CD4-positive, alpha-beta T cell treated with Interleukin-15 for 1 hour (primary cell): ENCODE measurements around the gene CAMSAP1.

Experiments used
- DNase-seq: peaks from one replicate; pipeline ENCODE4 v3.0.0-alpha.2; 2020

CAMSAP1 gene

DNA sequence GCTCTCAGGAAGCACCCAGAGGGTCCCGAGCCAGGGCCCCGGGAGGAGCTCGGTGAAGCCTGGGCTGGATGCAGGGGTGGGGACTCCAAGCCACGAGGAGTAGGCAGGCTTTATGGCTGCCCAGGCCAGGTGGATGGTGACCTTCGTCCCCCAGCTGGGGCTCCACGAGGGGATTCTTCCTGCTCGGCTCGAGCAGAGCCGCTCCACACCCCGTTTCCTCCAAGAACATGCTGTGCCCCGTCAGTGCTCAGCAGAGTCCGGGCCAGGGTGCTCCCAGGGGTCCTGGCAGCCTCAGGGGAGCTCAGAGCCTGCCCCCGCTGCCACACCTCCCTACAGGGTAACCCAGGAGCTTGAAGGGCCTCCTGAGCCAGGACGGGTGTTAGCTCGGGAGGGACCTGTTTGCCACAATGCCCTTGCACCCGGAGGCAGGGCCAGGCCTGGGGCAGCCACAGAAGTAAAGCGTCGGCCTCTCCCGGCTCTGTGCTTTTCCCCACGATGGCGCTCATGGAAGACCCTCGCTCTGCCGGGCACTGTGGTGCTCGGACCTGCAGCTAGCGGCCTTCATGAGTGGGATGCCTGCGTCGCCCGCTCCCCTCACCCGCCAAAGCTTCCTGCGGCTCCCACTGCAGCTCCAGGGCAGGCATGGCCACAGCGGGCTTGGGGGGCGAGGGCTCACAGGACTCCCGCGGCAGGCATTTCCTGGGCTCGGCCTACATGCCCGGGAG lies 118.6 kb downstream of the CAMSAP1 start:
- DNase-seq, result no peak

DNA sequence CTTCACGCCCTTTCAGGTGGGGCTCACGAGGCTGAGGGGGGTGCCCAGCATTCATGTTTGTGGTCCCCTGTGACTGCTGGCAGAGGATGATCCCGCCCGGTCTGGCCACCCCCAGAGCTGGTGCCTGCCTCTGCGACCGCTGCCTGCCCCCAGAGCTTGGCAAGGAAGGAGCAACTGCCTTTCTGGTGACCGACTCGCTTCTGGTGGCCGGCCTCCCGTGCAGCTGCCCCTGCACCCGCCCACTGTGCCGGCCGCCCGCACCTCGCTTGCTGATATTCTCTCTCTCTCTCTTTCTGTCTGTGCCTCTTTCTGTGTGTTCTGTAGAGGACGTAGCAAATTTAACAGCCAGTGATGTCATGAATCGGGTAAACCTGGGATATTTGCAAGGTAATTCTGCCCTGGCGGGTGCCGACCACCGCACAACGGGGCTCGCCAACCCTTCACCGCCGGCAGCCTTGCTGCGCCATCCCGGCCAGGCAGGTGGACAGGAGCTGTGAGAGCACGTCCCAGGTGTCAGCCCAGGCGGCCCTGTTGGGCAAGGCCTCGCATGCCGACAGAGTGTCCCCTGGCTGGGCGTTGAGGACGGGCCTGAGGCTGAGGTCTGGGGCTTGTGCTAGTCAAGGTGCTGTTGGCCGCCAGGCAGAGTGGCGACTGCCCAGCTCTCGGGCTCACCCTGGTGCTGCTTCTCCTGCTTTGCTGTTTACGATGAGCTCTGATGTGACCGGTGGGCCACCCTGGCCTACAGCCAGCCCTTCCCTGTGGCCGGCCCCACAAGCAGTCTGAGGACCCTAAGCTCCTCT lies 119.4 kb downstream of the CAMSAP1 start:
- no peak for DNase-seq

DNA sequence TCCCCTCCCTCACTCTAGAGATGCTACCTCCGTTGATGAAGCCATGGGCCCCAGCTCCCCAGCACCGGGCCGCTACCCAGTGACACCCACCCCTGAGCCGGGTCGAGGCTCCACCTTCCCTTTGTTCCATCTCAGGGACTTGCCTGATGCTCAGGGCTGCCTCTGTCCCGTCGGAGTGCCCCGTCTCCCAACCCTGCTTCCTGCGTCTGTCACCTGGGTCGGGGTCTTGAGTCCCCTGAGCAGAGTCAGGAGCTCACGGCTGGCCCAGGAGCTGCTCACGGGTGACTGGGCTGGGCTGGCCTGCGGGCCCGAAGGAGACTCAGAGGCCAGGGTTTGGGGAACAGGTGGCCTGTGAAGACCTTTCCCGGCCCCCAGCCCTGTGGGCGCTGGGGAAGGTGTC lies 120.0 kb downstream of the CAMSAP1 start:
- no peak for DNase-seq

DNA sequence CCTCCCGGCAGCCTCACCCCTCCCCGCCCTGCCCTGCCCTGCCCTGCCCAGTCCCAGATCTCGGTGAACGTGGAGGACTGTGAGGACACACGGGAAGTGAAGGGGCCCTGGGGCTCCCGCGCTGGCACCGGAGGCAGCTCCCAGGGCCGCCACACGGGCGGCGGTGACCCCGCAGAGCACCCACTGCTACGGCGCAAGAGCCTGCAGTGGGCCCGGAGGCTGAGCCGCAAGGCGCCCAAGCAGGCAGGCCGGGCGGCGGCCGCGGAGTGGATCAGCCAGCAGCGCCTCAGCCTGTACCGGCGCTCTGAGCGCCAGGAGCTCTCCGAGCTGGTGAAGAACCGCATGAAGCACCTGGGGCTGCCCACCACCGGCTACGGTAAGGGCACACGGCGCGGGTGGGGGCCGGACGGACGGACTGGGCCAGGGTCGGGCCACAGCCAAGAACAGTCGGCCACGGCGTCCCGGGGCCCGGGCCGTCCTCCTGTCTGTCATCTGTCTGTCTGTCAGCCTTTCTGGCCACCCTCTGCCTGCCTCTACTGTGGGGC lies 121.1 kb downstream of the CAMSAP1 start:
- no peak for DNase-seq

DNA sequence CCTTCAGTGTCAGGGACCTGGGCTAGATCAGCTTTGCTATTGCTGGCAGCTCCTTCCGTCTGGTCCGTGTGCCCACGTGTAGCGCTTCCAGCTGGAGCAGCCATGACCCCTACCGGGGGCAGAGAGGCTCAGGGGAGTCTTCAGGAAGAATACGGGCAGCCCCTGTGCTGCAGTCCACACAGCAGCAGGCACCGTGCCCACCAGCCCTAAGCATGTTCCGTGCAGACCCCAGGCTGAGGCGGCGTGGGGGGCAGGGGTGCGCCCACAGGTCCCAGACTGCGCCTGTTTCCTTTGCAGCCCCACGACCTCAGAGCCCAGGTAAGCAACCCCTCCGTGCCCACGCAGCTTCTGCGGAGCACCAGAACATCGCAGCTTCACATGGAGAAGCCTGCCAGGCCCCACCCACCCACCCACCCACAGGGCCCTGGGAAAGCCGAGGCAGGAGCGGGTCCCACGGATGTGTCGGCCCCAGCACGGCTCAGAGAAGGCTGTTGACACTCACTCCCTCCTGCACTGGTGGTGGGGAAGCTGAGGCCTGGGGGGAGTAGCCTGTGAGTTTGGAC lies 122.3 kb downstream of the CAMSAP1 start:
- no peak for DNase-seq

DNA sequence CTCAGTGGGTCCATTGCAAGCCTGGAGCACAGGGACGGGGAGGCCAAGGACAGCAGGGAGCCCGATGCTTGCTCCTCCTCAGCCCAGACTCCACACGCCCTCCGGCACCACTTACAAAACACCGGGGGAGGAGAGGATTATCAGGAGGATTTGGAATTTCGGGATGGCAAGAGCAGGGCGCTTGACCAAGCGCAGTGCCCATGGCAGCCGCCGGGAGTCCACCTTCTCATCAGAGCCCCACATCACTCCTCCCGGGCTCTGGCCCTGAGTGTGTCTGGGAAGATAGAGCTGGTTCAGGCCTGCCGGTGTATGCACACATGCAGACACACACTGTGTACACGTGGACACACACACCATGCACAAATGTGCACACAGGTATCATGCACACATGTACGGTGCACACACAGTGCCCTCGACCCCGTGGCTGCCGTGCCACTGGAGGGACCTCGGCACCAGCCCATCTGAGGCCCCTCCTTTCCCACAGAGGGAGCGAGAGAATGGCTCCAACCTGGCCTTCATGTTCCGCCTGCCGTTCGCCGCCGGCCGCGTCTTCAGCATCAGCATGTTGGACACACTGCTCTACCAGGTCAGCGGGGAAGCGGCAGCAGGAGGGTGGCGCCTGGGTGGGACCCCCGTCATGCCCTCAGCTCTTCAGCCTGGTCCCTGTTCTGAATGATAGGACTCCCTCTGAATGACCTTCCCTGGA lies 123.7 kb downstream of the CAMSAP1 start:
- no peak for DNase-seq

DNA sequence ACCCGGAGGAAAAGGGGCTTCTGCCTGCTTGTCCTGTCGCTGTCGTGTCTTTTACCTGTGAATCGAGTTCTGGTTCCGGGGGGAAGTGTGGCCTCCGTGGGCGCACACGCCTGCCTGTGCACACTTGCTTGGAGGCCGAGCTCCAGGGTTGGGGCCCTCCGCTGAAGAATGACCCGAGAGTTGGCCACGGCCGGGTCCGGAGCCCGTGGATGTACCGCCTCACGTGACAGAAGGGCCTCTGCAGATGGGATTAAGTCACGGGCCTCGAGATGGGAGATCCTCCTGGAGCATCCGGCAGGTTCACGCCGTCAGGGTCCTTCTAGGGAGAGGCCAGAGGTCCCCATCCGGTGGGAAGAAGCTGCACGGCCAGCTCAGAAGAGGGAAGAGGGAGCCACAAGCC lies 124.4 kb downstream of the CAMSAP1 start:
- DNase-seq, result no peak

DNA sequence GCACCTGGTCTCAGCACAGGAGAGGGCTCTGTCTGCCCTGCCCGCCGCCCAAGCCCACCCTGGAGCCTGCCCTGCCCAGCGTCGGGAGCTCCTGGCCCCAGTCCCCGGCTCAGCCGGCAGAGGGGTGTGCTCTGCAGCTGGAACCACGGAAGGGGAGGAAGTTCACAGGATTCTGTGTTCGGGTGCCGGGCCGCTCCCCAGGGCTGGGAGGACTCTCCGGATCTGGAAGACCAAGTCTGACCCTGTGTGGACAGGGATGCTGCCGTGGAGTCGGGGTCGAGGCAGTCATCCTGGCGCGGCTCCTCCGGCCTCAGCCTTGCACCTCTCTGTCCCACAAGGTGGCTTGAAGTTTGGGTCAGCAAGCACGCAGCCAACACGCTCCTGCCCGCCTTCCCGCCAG lies 126.7 kb downstream of the CAMSAP1 start:
- DNase-seq, result no peak

DNA sequence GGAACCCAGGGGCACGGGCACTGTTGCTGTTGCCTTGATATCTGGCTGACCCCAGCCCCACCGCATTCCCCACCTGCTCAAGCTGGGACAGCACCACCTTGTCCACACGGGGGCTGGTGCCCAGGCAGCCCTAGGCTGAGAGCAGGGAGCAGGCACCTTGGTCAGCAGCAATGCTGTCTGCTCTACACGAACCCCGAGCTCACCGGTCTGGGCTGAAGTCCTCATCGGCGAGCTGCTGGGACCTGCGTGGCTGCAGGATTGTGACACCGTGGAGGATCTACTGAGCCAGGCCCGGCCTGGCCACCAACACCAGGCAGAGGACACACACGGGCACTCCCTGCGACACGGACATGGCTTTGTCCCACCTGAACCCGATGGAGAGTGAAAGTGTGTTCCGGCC lies 127.3 kb downstream of the CAMSAP1 start:
- no peak for DNase-seq

DNA sequence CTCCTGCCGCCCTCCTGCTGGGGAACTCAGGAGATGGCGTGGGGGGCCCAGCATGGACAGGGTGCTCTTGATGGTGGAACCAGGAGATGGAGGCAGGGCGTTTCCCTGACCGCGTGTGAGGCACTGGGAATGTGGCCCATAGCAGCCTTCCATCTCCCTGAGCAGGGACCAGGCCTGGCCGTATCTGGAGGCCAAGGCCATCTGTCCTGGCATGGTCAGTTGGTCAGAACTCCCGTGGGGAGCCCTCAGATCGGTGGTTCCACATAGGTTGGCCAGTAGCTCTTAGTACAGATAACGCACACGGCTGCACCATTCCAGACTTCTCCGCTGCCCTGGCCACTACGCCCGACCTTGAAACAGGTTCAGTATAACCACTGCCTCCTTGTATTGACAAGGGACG lies 127.8 kb downstream of the CAMSAP1 start:
- DNase-seq, result no peak

DNA sequence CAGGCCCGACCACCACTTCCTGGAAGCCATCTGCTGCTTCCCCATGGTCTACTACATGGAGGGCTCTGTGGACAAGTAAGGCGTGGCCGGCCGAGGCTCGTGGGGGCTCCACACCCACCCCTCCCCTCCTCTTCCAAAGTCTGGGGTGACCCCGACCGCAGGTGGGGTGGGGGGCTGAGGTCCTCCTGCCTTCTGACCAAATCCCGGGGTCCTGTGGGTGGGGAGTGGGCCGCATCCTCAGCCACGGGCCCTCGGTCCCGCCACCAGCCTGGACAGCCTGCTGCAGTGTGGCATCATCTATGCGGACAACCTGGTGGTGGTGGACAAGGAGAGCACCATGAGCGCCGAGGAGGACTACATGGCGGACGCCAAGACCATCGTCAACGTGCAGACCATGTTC lies 128.9 kb downstream of the CAMSAP1 start:
- no peak for DNase-seq

DNA sequence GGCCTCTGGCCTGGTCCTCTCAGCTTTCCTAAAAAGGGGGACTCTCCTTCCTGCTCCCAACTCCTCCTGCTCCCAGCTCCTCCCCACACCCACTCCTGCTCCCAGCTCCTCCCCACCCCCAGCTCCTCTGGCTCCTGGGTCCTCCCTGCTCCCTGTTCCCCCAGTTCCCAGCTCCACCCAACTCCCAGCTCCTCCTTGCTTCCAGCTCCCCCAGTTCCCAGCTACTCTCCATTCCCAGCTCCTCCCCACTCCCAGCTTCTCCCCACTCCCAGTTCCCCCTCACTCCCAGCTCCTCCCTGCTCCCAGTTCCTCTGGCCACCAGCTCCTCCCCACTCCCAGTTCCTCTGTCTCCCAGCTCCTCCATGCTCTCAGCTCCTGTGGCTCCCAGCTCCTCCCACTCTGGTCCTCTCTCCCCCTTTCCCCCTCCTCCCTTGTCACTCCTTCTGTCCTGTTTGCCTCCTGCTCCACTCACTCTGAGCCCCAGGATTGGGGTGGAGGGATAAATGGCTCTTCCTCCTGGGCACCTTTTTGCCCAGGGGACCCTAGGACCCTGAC lies 129.6 kb downstream of the CAMSAP1 start:
- DNase-seq, result no peak

DNA sequence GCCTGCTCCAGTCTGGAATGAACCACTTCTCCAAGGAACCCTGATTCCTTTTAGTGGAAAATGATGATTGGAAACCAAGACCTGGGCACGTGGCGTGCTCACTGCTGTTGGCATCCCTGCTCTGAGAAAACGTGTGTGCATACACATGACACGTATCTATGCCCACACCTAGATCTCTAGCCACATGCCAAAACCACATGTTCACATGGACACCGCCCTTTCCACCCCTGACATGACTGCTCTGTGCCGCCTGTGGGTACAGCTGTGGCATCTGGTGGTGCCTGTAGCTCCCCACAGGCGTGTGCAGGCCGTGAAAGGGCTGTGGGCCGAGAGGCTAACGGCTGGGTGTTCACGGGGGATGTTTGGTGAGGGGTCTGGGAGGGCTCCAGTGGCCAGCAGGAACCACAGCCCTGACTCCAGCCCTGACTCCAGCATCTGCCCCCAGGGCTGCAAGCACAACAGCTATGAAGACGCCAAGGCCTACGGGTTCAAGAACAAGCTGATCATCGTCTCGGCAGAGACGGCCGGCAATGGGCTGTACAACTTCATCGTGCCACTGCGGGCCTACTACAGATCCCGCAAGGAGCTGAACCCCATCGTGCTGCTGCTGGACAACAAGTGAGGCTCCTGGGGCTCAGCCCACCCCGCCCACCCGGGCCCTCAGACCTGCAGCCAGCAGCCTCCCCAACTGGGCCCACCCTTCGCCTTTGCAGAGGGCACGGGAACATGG lies 130.3 kb downstream of the CAMSAP1 start:
- DNase-seq, result no peak

DNA sequence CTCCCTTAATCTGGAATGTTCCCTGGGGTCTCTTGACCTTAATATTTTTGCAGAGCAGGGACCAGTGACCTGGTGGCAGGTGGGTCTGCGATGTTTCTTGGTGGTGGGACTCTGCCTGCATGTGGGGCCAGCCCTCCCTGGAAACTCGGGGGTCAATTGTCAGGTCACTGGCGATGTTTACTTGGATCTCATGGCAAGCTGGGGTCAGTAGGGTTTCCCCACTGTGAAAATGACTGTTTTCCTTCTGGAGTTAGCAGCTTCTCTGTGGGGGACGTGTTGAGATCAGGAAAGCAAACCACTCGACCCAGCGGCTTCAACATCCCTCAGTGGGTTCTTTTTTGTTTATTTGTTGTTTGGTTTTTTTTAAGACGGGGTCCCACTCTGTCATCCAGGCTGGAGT lies 131.4 kb downstream of the CAMSAP1 start:
- no peak for DNase-seq

DNA sequence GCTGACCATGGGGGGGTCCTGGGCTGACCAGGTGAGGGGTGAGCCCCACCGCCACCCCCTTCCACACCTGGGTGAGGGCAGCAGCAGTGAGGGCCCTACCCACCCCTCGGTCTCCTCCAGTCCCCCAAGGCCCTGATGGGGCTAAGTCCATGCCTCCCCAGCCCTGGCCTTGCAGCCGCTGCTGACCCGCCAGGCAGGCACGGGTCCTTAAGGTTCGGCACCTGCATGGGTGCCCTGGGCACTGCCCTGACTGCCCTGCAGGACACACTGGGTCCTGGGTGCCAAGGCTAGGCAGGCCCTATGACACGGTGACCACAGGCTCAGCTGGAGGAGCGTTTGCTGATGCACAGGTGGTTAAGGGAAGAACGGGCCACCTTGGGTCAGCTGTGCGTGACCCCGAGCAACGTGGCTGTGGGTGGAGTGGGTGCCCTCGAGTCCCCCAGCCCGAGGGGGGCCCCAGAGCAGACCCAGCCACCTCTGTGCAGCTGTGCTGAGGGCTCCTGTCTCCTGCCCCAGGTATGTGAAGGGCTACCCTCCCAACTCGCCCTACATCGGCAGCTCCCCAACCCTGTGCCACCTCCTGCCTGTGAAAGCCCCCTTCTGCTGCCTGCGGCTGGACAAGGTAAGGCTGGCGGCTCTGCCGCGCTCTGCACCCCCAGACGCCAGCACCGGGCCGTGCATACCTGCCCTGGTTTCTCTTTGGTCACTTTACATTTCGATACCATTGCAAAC lies 132.4 kb downstream of the CAMSAP1 start:
- no peak for DNase-seq

DNA sequence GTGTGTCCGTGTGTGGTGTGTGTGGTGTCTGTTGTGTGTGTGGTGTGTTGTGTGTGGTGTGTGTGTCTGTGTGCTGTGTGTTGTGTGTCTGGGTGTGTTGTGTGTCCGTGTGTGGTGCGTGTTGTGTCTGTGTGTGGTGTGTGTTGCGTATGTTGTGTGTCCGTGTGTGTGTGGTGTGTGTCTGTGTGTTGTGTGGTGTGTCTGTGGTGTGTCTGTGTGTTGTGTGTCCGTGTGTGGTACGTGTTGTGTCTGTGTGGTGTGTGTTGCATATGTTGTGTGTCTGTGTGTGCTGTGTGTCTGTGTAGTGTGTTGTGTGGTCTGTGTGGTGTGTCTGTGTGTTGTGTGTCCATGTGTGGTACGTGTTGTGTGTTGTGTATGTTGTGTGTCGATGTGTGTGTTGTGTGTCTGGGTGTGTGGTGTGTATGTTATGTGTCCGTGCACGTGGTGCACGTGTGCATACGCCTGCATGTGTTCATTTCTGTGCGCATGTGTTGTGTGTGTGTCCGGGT lies 133.1 kb downstream of the CAMSAP1 start:
- no peak for DNase-seq

DNA sequence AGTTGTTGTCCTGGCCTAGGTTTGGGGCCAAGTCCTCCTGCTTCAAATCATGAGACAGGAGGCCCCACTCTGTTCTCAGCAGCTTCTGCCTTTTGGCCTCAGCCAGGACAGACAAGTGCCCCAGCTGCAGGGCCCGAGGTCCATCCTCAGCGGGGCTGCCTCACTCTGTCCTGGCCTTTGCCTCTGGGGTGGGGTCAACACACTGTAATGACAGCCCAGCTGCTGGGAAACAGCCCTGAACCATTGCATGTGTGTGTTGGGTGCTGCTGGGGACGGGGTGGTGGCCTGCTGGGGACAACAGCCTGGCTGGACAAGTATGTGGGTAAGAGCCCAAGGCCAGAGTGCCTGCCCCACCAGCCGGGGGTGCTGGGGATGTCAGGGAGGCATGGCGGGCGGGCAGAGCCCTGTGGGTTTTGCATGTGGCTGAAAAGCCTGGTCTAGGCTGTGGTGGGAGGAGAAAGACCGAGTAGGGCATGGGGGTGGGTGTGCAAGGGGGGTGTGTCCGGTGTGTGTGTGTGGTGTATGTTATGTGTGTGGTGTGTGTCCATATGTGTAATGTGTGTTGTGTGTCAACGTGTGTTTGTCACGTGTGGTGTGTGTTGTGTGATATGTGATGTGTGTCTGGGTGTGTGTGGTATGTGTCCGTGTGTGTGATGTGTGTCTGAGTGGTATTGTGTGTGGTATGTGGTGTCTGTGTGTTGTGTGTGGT lies 133.7 kb downstream of the CAMSAP1 start:
- DNase-seq, result no peak

DNA sequence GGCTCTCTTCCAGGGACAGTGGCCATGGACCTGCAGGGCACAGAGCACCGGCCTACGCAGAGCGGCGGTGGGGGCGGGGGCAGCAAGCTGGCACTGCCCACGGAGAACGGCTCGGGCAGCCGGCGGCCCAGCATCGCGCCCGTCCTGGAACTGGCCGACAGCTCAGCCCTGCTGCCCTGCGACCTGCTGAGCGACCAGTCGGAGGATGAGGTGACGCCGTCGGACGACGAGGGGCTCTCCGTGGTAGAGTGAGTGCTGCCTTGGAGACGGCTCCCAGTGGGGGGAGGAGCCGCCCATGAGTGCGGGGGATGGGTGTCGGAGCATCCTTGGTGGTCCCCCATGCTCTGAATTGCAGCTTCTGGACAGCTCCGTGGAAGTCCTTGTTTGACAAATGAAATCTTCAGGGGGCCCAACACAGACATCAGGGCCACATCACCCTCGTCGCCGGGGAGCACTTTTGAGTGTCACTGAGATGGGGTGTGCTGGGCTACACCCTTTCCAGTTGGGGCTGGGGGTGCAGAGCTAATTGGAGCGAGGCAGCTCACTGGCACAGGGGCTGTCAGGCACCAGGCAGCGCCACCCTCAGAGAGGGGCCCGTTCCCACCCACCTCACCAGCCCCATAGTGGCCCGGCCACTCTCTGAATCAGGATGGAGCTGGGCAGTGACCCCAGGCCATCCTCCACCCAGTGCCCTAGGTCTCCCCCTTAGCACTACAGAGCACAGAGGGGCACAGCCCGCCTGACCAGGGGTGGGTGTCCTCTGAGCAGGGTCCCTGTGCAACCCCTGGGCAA lies 134.4 kb downstream of the CAMSAP1 start:
- DNase-seq, result no peak

DNA sequence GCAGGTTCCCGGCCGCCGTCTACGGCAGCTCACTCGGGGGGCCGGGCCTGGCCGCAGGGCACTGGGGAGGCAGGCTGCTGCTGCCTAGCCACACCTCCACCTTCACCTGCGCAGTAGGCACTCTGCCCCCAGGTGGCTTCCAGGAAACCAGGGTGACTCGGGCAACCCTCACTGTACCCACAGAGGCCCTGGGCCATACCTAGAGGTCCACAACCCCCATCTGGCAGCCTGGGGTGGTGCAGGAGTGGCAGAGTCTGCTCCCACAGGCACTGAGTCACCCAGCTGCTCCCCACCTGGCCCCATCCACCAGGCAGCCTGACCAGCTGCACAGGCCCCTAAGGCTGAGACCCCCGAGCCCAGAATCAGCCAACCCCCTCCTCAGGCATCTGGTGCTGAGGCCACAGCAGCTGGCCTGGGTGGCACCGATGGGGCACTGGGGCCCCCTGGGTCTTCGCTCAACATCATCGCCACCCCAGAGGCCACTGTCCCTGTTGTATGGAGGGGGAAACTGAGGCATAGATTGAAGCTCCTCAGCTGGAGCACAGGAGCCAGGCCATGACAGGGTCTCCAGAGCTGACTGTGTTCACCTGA lies 135.2 kb downstream of the CAMSAP1 start:
- DNase-seq, result no peak
